ENCODE data around the gene VSTM4. TPM values are rescaled to one million over a fixed set of nuclear protein-coding genes. Genes with fewer than 3 reads are reported as not detected.

VSTM4 gene
- total and polyA plus RNA-seq, 2 of the 4 experiments (the other 2 are of a cell fraction), result 2.4 to 2.9 TPM

GRCh38 chr10:49107111-49107886 lies 8.0 kb downstream of the VSTM4 start:
- no peaks in the 10 kb centered on the region for H3K27me3 ChIP-seq (ENCODE audit: control insufficient read depth, insufficient read depth, low read length)
- peaks cover 4 to 41% of the 10 kb centered on the region in 2 experiments for H3K79me1 ChIP-seq (ENCODE audit: low read depth in 1 of 2, low read length in 2 of 2)
- CTCF ChIA-PET, result no interaction called here
- POLR2A ChIA-PET (ENCODE audit: unreplicated experiment), result no interaction called here
- in situ Hi-C loops (cut with MboI; ENCODE audit: low sequenced_read_pairs) (no loop called here), dilution Hi-C loops (cut with HindIII; ENCODE audit: low sequenced_read_pairs, unreplicated experiment) (no loop called here), intact Hi-C loops (cut with micrococcal nuclease) (no loop called here)
- H3K4ac ChIP-seq (ENCODE audit: low read depth, low read length), result no peak overlapping the region
- H3K18ac ChIP-seq (ENCODE audit: low read depth, low read length), result no peak overlapping the region
- no peak overlapping the region for H2AFZ ChIP-seq (replicated peaks; ENCODE audit: low read length, poor library complexity)
- H3K14ac ChIP-seq (replicated peaks; ENCODE audit: low read depth, low read length), result no peak overlapping the region
- H3K9me1 ChIP-seq (ENCODE audit: insufficient read depth, low read length), result peaks cover 6% of the 10 kb centered on the region
- H4K8ac ChIP-seq (ENCODE audit: low read depth in 2 of 2, low read length in 2 of 2), result no peak overlapping the region
- H3K56ac ChIP-seq (ENCODE audit: extremely low read depth, insufficient read depth, low read length), result no peak overlapping the region
- no peak overlapping the region for H3K23ac ChIP-seq (ENCODE audit: low read depth, low read length)
- H2BK20ac ChIP-seq (ENCODE audit: low read depth, low read length), result no peak overlapping the region
- H2BK15ac ChIP-seq (ENCODE audit: low read depth, low read length), result no peak overlapping the region
- H3K4me3 ChIP-seq (ENCODE audit: insufficient read depth, low read depth, low read length), result no peak overlapping the region
- H2AK9ac ChIP-seq (replicated peaks; ENCODE audit: low read depth, low read length, poor library complexity), result no peak overlapping the region
- TF ChIP-seq RCOR1 (IDR thresholded peaks at IDR 0.05; ENCODE audit: insufficient replicate concordance, low read length) (no peak), BHLHE40 (IDR thresholded peaks at IDR 0.05; ENCODE audit: low read depth, low read length) (no peak), FOS (IDR thresholded peaks at IDR 0.05; ENCODE audit: low read depth, low read length) (no peak), RFX5 (IDR thresholded peaks at IDR 0.05; ENCODE audit: low read depth, low read length) (no peak), SMC3 (IDR thresholded peaks at IDR 0.05; ENCODE audit: low read depth, low read length) (no peak), MAZ (IDR thresholded peaks at IDR 0.05; ENCODE audit: borderline replicate concordance, low read depth, low read length) (no peak), MXI1 (IDR thresholded peaks at IDR 0.05; ENCODE audit: borderline replicate concordance, low read depth, low read length) (no peak), MAFK (IDR thresholded peaks at IDR 0.05; ENCODE audit: low read depth, low read length) (no peak), NFE2L2 (IDR thresholded peaks at IDR 0.05; ENCODE audit: low read depth, low read length) (no peak), CTCF (conservative IDR thresholded peaks at IDR 0.05; ENCODE audit: low read depth, low read length) (no peak), CEBPB (IDR thresholded peaks at IDR 0.05; ENCODE audit: low read depth, low read length) (no peak), USF2 (IDR thresholded peaks at IDR 0.05; ENCODE audit: low read depth, low read length) (no peak), CHD1 (IDR thresholded peaks at IDR 0.05; ENCODE audit: low read depth, low read length) (no peak), POLR2A (IDR thresholded peaks at IDR 0.05; ENCODE audit: low read depth, low read length) (no peak), RAD21 (IDR thresholded peaks at IDR 0.05; ENCODE audit: low read length) (no peak)
- TF ChIP-seq, protein P1, sequence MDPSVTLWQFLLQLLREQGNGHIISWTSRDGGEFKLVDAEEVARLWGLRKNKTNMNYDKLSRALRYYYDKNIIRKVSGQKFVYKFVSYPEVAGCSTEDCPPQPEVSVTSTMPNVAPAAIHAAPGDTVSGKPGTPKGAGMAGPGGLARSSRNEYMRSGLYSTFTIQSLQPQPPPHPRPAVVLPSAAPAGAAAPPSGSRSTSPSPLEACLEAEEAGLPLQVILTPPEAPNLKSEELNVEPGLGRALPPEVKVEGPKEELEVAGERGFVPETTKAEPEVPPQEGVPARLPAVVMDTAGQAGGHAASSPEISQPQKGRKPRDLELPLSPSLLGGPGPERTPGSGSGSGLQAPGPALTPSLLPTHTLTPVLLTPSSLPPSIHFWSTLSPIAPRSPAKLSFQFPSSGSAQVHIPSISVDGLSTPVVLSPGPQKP (IDR thresholded peaks at IDR 0.05; ENCODE audit: borderline replicate concordance, low read depth, low read length), result no peak
- H3K27ac ChIP-seq (ENCODE audit: insufficient read depth, low read length), result no peak overlapping the region
- WGBS, 2 experiments (ENCODE audit: extremely low coverage in 2 of 2, insufficient read length in 1 of 2), result 100% methylated on average over 3 of the region's 17 CpGs; no CpG with 5 or more reads in 1 of the 2 experiments
- H2BK120ac ChIP-seq (ENCODE audit: low read depth, low read length), result no peak overlapping the region
- peaks cover 9% of the 10 kb centered on the region for H4K20me1 ChIP-seq (ENCODE audit: insufficient read depth, low read length)
- peaks cover 13% of the 10 kb centered on the region; the same call in 1 of the 2 replicates for H3K36me3 ChIP-seq (ENCODE audit: control insufficient read depth, insufficient read depth, low read length)
- no peak for ATAC-seq (ENCODE audit: low read depth)
- no peak overlapping the region for H3K4me2 ChIP-seq (ENCODE audit: low read depth, low read length)
- H3K9ac ChIP-seq (ENCODE audit: low read depth, low read length), result no peak overlapping the region
- no peak overlapping the region for H2BK5ac ChIP-seq (ENCODE audit: low read depth, low read length, poor library complexity, severe bottlenecking)
- no peaks in the 10 kb centered on the region for H3K9me3 ChIP-seq (ENCODE audit: control insufficient read depth, insufficient read depth, low read length)
- H4K91ac ChIP-seq (ENCODE audit: insufficient read depth, low read depth, low read length), result no peak overlapping the region
- no peak overlapping the region for H2AK5ac ChIP-seq (ENCODE audit: low read depth, low read length)
- no TSS peak for BruUV-seq (replicated peaks)
- DNase-seq, result no peak
- no peak overlapping the region for H4K5ac ChIP-seq (ENCODE audit: low read depth, low read length)
- H3K4me1 ChIP-seq (ENCODE audit: control insufficient read depth, insufficient read depth, low read length), result peaks cover 16% of the 10 kb centered on the region; the same call in 1 of the 2 replicates
